GM18861 (cell line): Measurements from ENCODE around the gene HLA-F.
A peak's percentile ranks its signal among the peaks of the same experiment; 100 is the strongest.

ENCODE experiments used
- ATAC-seq: cut with Tn5 transposase; IDR thresholded peaks from one replicate; pipeline ENCODE4 v1.9.1; 2021; ENCODE audit not compliant: unreplicated experiment

Gene HLA-F

GRCh38 chr6:29742127-29742526 lies 18.9 kb downstream of the HLA-F start:
- no peak for ATAC-seq

GRCh38 chr6:29743025-29743424 lies 19.8 kb downstream of the HLA-F start:
- no peak for ATAC-seq

- no peak for ATAC-seq
Observed at GRCh38 chr6:29743568-29743967, 20.3 kb downstream of the HLA-F start.

- ATAC-seq: no peak
Observed at GRCh38 chr6:29744131-29744530, 20.9 kb downstream of the HLA-F start.

DNA sequence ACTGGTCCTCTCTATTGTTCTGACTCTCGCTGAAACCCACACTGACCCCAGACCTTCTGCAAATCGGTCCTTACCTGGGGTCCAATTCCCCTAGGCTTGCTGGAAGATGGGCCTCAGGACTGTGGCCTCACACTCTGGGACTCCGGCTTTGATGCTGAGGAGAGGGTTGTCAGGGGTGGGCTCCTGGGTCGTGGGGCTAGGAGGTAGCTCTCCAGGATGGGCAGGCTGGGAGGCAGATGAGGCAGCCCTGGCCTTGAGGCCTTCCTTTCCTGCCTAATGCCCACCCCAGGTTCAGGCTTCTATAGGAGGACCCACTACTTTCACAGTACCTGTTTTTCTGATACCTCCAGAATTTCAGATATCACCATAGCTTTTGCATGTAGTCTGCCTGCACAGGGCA lies 21.4 kb downstream of the HLA-F start:
- no peak for ATAC-seq

DNA sequence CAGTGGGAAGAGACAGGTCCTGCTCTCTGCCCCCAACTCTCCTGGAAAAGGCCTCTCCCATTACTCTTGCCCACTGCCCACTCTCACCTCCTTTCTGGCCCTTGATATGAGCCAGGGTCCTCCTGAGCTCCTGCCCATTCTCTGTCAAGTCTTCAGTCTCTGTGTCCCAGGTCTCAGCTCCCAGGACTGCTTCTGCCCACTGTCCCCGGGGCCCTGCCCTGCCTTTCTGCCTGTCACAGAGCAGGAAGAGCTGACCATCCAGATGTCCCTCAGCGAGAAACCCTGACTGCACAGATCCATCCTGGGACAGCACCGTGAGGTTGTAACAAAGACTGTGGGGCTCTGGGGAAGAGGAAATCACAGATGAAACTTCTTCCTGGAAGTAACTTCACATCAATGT lies 22.2 kb downstream of the HLA-F start:
- ATAC-seq: no peak

GRCh38 chr6:29745855-29746449 lies 22.7 kb downstream of the HLA-F start:
- no peak for ATAC-seq

DNA sequence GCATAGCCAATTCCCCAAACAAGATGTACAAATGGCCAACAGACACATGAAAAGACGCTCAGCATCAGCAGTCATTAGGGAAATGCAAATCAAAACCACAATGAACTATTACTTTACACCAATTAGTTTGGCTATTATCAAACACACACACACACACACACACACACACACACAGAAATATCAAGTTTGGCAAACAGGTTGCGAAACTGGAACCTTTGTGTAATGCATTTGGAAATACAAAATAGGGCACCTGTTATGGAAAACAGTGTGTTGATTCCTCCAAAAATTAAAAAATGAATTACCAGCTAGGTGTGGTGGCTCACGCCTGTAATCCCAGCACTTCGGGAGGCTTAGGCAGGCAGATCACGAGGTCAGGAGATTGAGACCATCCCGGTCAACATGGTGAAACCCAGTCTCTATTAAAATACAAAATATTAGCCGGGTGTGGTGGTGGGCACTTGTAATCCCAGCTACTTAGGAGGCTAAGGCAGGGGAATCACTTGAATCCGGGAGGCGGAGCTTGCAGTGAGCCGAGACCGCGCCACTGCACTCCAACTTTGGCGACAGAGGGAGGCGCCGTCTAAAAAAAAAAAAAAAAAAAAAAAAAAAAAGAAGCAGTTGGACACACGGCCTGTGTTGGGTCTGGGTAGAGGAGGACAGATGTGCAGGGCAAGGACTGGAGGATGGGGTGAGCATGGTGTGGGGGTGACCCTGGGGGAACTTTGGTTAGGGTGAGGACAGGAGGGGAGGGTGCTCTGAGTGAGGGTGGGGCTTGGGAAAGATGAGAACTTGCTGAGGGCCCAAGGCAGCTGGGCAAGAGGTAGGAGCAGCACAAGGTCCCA lies 23.8 kb downstream of the HLA-F start:
- no peak for ATAC-seq

- no peak for ATAC-seq
Observed at GRCh38 chr6:29747688-29748250, 24.5 kb downstream of the HLA-F start.

DNA sequence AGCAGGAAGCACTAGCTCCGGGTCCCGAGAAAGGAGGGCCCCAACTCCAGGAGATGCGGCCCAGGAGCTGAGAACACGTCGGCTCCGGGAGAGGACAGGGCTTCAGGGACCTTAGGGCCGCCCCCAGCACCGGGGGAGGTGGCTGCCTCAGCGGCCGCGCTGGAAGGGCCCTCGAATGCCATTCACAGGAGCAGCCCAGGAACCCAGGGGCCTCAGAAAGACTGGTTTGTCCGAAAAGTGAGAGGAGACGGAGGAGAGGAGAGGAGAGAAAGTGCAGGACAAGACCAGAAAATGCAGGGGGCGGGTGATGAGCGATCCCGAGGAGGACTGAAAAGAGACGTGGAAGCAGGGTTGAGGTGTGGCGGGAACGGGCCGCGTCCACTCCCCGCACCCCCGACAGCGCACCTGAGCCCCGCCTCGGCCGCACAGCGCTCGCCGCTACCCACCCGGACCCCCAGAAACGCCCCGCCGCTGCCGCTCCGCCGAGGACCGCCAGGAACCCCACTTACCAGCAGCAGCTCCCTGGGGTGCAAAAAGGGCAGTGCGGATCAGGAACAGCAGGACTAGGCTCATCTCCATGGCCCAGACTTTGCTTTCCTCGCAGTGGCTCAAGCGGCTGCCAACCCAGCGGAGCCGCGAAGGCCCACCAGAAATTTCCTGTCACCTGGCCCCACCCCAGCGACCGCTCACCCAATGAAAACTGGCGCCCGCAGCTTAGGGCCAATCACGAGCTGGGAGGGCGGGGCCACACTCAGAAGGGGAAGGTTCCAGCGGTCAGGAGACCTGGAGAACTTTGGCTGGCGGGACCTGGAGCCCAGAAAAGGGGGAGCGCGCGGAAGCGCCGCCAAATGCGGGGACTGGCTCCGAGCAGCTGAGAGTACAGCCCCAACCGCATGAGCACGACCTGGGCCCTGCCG lies 25.4 kb downstream of the HLA-F start:
- ATAC-seq: peak; percentile 42

DNA sequence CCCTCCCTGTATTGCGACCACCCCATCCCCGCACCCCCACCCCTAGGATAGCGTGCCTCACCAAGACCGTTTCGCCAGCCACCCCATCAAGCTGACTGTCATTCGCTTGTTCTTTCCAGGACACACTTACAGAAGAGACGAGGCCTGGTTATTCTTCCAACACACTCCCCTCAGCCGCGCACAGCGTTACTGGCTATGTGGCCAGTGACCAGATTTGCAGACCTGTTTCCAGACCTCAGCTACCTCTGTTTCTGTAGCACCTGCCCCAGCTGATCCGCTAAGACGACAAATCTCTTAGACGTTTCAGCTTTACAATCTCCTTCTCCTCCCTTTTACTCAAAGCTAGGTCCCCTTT lies 26.1 kb downstream of the HLA-F start:
- ATAC-seq: no peak

- no peak for ATAC-seq
Observed at GRCh38 chr6:29749668-29750067, 26.4 kb downstream of the HLA-F start.

DNA sequence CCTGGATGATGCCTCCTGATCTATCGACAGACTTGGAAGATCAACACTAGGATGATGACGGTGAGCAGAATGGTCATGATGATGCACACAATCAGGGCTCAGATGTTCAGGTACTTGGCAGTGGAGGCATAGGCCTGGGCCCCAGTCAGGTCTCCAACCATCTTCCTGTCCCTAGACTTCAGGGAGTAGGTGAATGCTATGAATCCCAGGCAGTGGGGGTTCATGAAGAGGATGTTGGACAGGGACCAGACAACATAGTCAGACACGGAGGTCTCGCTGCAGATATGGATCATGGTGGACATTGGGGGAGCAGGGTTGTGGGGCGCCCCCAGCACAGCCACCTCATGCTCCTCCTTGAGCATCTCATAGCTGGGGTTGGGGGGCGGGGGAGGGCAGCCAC lies 27.5 kb downstream of the HLA-F start:
- no peak for ATAC-seq

DNA sequence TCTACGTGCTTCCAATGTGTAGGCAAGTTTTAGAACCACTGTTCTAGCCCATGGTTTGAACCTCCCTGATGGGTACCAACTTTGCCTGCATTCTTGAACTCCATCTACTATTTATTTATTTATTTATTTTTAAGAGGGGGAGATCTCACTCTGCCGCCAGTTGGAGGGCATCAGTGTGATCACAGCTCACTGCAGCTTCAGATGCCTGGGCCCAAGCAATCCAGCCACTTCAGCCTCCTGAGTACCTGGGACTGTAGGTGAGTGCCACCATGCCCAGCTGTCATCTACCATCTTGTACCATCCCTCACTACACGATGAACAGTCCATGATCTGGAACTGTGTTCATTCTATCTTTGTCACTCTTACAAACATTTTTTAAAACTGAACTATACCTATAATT lies 28.2 kb downstream of the HLA-F start:
- ATAC-seq: no peak

GRCh38 chr6:29752451-29753308 lies 29.4 kb downstream of the HLA-F start:
- peak; percentile 67 for ATAC-seq

GRCh38 chr6:29753309-29753644 lies 30.0 kb downstream of the HLA-F start:
- ATAC-seq: no peak

DNA sequence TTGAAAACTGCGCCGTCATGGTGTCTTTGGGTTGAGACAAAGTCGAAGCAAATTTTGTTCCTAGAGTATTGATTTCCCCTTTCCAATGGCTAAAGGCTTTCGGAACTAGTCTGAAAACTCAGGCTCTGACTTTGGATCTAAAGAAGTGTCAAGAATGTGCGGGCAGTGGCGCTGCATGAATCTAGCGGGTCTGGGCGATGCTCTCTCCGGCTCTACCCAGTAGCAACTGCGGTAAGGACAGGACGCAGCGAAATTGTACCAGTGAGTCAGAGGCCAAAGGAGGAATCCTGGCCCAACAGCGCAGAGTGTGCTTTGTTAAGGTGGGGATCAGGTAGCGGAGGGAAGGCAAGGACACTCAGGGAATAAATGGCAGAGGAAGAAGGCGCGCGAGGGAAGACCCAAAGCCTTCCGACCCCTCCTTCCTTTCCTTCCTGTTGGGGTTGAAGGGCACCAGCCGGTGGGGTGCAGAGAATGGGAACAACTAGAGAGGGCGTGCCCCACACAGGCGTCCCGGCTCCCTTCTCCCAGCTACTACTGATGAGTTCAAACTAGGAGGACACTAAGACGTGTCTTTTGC lies 32.1 kb downstream of the HLA-F start:
- ATAC-seq: no peak

DNA sequence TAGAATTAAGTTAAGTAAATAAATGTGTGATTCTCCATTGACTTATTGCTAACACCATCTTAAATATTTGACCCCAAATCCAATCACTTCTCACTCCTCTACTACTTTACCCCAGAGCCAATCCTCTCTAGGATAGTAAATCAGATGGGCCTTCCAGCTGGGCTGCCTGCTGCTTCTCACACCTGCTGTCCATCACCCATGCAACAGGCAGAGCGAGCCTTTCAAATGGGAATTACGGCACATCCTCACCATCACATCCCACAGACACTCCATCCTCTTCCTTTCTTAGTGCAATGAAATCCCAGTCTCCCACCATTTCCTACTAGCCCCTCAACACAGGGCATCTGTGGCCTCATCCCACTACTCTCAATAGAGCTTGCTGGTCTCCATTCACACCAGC lies 34.0 kb downstream of the HLA-F start:
- ATAC-seq: no peak

DNA sequence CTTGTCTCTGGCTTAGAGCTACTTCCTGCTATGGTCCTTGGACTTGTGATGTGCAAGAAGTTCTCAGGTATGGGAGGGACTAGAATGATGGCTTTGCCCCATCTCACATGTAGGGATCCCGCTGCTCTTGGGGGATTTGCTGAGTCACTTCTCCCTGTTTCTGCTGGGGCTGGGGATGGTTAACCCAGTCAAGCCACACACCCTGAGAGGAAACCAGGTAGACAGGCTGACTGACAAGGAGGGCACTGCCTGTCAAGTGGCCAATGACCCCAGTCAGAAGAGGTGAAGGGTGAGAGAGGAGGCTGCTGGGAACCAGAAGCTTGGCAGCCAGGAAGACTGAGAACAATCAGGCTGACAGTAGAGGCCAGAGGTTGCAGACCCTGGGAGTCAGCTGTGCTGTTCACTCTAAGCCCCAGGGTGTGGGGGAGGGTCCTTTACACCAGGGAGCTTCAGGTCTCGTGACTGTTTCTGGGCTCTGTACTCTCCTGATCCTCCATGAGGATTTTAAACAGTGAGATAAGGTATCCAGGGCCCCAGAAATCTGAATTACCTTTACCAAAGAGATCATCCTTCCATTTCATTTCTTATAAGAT lies 34.6 kb downstream of the HLA-F start:
- ATAC-seq: no peak

- ATAC-seq: no peak
Observed at GRCh38 chr6:29758761-29759160, 35.5 kb downstream of the HLA-F start.
